GM12878 (cell line): ENCODE data around the gene MFNG. TPM values are rescaled to one million over a fixed set of nuclear protein-coding genes. Genes with fewer than 3 reads are reported as not detected.

Source experiments
- SMARCA5 ChIP-seq: fragments of 450-650 bp; IDR thresholded peaks from 2 replicates; pipeline ENCODE4 v1.6.1; 2017; ENCODE audit warnings: mild to moderate bottlenecking
- SUPT20H ChIP-seq: IDR thresholded peaks from 2 replicates; pipeline ENCODE4 v1.6.1; 2011; ENCODE audit warnings: low read depth, mild to moderate bottlenecking, low read length, moderate library complexity, borderline replicate concordance; ENCODE audit not compliant: control insufficient read depth
- YY1 ChIP-seq: IDR thresholded peaks from 2 replicates; pipeline ENCODE4 v1.6.1; 2011; ENCODE audit warnings: low read depth, mild to moderate bottlenecking, low read length
- polyA plus RNA-seq, 11 experiments: library from polyadenylated mRNA; depleted of rRNA in 4 of 11; unstranded in 6 of 11; stranded (reverse) in 5 of 11; fragments of >200 nt; fragmentation: Nextera tagmentation in 4 of 11; fragmentation: Illumina TruSeq in 1 of 11; extraction: Ambion mirVana in 4 of 11; extraction: Trizol in 1 of 11; gene quantifications; 1 replicate in 1 of 11; 2 replicates in 10 of 11; pipeline versions ENCODE4 v1.2.1 to v1.2.3, GENCODE V29; 2011 to 2016; ENCODE audit warnings: inconsistent platforms in 2 of 11, missing spikeins in 2 of 11, low read depth in 1 of 11
- total RNA-seq, 4 experiments: library from RNA; depleted of rRNA in 3 of 4; stranded (reverse); fragments of >200 nt in 3 of 4; fragmentation: Illumina TruSeq in 1 of 4; extraction: Trizol in 1 of 4; gene quantifications; 2 replicates each; pipeline versions ENCODE4 v1.2.1 to v1.2.3, GENCODE V29; 2013 to 2021
- TF ChIP-seq, protein P1 (sequence below): IDR thresholded peaks from 2 replicates; pipeline ENCODE4 v1.6.1; 2012; ENCODE audit warnings: mild to moderate bottlenecking, low read depth, low read length
- TF ChIP-seq, protein P2 (sequence below): IDR thresholded peaks from 2 replicates; pipeline ENCODE4 v1.6.1; 2011; ENCODE audit warnings: mild to moderate bottlenecking, low read depth, low read length, moderate library complexity; ENCODE audit not compliant: insufficient replicate concordance

MFNG gene
- total and polyA plus RNA-seq, 10 of the 15 experiments (the other 5 are each of a cell fraction or from before 2014, with no cell fraction given): 11.5 to 117 (median 68.5) TPM

DNA sequence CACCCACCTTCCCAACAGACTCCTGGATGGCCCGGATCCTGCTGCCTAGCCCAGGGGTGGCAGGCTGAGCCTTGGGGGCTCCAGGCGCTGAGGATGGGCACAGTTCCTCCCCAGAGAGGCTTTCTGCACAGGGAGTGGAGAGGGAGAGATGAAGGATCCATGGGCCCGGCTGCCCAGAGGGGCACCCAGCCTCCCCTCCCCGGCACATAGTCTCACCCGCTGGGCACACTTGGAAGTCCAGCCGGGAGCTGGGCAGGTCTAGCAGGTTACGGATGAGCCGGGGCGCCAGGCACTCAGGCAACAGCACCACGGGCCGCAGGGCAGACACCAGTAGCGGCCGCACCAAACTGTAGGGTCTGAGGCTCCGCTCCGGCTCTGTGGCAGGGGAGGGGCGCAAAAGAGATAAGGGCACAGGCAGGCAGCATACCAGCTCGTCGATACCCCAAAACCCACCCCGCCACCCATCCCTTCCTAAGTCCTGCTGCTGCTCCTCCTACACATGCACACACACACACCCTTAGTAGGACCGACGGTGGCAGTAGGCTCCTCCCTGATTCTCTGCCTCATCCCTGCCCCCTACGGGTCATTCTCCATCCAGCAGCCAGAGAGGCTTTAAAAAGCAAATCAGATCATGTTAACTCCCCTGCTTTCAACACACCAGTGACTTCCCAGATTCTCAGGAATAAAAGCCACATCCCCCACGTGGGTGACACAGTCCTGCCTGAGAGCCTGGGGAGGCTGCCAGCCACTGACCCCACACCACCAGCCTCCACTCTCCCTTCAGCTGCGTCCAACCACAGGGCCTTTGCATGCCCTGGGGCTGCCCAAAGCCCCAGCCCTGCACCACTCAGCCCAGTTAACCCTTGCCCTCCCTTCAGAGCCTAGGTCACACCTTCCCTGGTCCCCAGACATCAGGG is 6.5 kb upstream of the MFNG start (continued):
- TF ChIP-seq, protein P1, sequence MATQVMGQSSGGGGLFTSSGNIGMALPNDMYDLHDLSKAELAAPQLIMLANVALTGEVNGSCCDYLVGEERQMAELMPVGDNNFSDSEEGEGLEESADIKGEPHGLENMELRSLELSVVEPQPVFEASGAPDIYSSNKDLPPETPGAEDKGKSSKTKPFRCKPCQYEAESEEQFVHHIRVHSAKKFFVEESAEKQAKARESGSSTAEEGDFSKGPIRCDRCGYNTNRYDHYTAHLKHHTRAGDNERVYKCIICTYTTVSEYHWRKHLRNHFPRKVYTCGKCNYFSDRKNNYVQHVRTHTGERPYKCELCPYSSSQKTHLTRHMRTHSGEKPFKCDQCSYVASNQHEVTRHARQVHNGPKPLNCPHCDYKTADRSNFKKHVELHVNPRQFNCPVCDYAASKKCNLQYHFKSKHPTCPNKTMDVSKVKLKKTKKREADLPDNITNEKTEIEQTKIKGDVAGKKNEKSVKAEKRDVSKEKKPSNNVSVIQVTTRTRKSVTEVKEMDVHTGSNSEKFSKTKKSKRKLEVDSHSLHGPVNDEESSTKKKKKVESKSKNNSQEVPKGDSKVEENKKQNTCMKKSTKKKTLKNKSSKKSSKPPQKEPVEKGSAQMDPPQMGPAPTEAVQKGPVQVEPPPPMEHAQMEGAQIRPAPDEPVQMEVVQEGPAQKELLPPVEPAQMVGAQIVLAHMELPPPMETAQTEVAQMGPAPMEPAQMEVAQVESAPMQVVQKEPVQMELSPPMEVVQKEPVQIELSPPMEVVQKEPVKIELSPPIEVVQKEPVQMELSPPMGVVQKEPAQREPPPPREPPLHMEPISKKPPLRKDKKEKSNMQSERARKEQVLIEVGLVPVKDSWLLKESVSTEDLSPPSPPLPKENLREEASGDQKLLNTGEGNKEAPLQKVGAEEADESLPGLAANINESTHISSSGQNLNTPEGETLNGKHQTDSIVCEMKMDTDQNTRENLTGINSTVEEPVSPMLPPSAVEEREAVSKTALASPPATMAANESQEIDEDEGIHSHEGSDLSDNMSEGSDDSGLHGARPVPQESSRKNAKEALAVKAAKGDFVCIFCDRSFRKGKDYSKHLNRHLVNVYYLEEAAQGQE: no peak
- TF ChIP-seq SMARCA5 (no peak), YY1 (no peak), SUPT20H (no peak)
- TF ChIP-seq, protein P2, sequence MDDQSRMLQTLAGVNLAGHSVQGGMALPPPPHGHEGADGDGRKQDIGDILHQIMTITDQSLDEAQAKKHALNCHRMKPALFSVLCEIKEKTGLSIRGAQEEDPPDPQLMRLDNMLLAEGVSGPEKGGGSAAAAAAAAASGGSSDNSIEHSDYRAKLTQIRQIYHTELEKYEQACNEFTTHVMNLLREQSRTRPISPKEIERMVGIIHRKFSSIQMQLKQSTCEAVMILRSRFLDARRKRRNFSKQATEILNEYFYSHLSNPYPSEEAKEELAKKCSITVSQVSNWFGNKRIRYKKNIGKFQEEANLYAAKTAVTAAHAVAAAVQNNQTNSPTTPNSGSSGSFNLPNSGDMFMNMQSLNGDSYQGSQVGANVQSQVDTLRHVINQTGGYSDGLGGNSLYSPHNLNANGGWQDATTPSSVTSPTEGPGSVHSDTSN: no peak
